NCI-H2029 treated with DMSO at 0.1 percent for 48 hours (cell line): ENCODE measurements around the gene LGALS3BP.
"Not testable (repeated sequence)": the region's sequence is repeated elsewhere in the genome, so short reads cannot be mapped to it uniquely, and the experiment has no call there.

Source experiments
- DNase-seq: peaks from one replicate; lab custom pipeline; 2025; lab: John Stamatoyannopoulos, UW

LGALS3BP gene

DNA sequence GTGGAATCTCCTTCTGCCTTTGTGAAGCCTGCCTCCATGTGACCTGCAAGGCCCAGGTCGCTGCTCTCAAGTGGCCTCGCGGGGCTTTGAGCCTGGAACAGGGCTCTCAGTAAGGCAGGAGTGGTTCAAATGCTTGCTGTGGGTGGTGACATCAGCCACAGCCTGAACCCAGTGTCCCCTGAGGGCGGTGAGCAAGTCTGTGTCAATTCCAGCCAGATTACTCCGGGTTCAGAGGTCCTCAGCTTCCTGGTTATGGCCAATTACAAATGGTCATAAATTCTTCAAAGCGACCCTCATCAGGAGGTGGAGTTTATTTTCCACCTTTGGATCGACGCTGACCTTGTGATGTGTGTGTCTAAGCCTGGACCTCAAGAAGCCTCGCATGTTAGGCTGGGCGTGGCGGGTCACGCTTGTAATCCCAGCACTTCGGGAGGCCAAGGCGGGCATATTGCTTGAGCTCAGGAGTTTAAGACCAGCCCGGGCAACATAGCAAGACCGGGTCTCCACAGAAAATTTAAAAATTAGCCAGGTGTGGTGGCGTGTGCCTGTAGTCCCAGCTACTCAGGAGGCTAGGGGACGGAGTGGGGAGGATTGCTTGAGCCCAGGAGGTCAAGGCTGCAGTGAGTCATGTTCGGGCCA is 17.3 kb downstream of the LGALS3BP start:
- no peak for DNase-seq

DNA sequence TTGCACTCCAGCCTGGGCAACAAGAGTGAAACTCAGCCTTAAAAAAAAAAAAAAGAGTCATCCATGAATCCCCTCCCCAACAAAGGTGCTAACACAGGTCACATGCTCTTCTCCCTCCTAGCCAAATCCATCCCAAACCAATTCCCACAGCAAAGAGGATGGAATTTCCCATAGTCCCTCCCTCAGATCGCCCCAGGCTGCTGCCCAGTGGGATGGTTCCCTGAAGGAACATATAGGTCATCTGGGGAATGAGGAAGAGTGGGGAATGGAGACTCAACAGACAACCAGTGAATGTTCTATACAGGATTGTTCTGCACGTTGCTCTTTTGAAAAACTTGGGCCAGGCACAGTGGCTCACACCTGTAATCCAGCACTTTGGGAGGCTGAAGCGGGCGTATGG is 18.2 kb downstream of the LGALS3BP start:
- no peak for DNase-seq

DNA sequence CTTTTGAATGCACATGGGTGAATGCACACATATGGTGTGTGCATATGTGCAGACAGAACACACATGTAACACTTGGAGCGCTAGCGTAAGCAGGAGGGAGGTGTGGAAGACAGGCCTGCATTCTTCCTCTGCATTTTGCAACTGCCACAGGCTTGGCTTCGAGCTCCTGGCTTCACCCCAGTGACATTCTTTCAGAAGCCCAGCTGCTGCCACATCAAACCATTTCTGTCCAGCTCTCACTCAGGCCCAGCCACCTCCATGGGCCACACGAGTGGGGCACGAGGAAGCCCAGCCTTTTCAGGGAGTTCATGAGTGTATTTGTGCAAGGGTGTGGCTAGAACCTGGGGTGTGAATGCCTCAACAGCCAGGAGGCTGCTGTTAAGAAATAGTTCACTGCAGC is 18.8 kb downstream of the LGALS3BP start:
- DNase-seq, result no peak

DNA sequence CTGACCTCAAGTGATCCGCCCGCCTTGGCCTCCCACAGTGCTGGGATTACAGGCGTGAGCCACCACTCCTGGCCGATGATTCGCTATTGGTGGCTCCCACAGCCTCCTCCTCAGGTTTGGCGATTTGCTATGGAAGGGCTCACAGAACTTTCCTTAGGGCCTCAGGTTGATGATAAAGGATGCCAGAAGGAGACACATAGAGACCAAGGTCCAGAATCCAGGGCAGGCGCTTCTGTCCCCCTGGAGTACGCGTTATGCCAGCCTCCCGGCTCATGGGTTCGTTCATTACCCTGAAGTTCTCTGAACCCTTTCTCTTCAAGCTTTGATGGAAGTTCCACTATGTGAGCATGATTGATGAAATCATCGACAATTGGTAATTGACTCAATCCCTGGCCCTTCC is 19.9 kb downstream of the LGALS3BP start:
- DNase-seq, result no peak

DNA sequence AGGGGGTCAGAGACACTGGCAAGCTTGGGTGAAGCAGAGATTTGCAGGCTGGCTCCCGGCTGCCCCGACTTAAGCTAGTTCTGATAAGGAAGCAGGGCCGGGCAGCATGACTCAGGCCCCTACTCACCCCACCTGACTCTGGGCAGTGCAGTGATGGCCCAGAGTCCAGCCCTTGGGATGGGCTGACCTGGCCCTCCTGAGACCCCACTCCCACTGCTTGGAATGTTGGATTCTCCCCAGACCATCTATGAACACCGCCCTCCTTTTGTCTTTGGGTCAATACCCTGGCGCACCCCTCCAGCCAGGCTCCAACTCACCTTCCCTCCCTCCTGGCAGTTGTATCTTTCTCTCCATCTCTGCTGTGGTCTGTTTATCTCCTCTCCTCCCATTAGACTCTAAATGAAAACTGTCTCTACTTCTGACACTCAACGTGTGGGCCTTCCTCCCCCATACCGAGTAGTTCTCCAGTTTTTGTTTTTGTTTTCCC is 21.0 kb downstream of the LGALS3BP start:
- no peak for DNase-seq

DNA sequence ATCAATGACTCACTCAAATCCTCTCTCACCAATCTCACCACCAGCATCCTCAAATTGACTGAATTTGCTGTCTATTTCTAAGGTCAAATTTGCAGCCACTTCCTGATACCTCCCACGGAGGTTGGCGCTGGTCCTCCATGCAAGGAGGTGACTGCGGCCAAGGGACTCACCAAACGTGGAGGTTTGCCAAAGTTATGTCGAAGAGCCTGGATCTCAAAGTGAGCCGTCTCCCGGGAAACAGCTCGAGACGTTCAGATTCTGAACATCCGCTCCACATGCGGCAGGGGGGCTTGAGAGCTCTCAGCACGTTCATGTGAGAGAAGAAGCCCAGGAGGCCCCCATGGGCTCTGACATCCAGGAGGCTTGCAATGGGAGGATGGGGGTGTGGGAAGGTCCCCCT is 22.6 kb downstream of the LGALS3BP start:
- no peak for DNase-seq

DNA sequence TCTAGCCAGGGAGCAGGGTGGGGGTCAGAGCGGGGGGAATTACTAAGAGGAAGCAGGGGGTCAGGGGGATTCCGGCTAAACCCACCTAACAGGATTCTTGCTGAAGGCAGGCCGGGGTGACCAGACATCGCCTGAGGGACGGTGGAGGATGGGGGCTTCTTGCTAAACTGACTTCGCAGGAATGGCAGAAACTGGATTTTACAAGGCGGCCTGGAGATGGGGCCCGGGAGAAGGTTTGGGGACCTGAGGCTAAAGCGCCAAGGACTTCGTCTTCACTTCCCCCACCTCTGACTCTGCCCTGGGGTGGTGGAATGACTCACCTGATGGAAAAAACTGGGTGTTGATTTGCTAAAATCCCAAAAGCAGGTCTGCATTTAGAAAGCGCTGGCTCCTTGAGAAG is 23.5 kb downstream of the LGALS3BP start:
- no peak for DNase-seq

DNA sequence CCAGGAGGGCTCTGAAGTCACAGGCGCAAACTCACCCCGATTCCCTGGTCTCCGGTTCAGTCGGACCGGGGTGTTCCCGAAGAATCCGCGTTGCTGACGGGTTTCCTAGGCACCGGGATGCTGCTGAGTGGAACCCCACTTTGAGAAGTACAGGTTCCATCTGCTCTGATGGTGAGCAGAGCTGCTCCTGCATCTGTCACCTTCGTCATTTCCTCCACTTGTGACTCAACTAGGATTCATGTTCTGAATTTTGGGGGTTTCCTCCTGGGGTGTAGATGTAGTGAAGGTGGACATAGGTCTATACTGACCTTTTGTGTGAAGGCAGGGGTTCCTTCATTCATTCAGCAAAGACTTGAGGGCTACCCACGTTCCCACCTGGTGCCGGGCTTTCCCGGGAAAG is 25.0 kb downstream of the LGALS3BP start:
- no peak for DNase-seq

DNA sequence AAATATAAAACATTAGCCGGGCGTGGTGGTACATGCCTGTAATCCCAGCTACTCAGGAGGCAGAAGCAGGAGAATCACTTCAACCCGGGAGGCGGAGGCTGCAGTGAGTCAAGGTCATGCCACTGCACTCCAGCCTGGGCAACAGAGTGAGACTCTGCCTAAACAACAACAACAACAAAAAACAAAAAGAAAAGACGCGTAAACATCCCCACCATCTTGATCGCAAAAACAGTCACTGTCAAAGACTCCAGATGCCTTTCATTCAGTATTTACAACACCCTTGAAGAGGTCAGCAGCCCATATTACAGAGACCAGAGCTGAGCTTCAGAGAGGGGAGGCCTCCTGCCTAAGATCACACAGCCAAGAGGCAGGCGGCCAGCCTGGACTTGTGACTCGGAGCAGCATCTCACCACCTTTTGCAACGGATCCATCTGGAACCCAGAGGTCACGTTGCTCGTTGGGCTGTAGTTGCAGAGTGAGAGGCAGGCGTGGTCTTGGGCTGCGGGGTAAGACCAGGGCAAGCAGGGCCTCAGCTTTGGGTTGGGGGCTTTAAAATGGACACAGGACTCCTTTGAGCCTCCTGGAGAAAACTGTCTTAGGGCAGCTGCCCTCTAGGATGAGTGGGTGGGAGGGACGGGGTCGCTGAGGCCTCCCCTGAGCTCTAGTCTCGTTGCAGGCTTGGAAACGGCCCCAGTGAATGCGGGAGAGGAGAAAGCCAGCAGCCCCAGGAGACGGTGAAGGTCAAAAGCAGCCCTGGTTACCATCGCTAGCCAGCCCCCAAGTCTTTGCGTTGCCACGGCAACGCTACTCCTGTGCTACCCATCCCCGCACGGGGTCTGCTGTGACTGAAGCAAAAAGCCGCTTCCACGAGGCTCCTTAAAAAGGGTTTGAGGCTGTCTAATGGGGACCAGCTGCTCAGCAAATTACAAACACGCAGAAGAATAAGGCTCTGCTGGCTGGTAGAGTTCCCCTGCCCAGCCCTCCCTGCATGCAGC is 26.1 kb downstream of the LGALS3BP start:
- no peak for DNase-seq

DNA sequence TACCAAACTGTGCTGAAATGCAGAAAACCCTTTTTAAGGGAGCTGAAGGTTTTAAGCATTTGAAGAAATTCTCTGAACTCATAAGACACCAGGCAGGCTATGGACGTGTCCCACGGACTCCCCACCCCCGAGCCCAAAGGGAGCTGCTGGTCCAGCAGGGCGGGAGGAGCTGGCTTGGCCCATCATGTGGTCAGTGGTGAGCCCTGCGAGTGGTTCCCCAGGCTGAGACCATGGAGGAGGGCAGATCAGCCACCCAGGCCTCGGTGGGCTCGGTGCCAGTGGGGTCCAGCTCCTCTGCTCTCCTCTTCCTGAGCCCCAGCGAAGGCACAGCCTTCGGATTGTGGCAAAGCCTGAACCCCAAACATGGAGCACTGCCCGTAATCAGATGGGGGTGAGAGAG is 27.0 kb downstream of the LGALS3BP start:
- no peak for DNase-seq

DNA sequence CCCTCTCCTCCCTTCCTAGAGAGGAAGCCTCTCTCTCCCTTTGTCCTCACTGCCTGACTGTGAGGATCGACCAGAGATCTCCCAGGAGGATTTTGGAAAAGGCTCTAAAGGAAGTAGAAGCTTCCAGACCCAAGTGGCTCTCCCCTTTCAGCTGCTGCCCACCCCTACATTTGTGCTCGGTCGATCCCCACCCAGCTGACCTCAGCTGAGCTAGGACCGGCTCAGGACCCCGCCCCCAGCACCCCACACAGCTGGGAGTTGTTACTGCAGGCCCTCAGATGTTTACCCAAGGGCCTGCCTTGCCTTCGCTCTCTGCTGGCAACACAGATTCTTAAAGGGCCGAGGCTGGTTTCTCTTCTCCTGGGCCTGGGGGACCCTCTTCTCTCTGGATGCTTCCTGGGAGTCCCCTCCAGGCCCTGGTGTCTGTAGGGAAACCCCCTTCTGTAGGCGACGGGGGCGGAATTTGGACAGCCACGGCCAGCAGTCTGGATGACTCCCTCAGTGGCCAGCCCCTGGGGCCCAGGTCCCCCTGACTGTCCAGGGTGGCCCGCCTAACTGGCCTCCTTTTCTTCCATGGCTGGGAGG is 27.7 kb downstream of the LGALS3BP start:
- no peak for DNase-seq

DNA sequence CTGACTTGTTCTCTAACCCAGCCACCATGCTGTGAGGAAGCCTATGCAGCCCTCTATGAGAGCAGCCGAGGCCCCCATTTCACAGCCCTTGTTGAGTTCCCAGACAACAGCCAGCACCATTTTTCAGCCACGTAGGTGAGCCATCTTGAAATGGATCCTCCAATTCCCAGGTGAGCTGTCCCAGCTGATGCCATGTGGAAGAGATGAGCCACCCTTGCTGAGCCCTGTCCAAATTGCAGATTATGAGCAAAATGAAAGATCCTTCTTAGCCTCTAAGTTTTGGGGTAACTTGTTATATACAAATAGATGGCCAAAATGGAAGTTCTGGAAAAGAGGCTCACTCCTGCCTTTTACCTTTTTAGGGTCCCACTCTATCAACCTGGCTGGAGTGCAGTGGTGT is 28.9 kb downstream of the LGALS3BP start:
- DNase-seq, result no peak

DNA sequence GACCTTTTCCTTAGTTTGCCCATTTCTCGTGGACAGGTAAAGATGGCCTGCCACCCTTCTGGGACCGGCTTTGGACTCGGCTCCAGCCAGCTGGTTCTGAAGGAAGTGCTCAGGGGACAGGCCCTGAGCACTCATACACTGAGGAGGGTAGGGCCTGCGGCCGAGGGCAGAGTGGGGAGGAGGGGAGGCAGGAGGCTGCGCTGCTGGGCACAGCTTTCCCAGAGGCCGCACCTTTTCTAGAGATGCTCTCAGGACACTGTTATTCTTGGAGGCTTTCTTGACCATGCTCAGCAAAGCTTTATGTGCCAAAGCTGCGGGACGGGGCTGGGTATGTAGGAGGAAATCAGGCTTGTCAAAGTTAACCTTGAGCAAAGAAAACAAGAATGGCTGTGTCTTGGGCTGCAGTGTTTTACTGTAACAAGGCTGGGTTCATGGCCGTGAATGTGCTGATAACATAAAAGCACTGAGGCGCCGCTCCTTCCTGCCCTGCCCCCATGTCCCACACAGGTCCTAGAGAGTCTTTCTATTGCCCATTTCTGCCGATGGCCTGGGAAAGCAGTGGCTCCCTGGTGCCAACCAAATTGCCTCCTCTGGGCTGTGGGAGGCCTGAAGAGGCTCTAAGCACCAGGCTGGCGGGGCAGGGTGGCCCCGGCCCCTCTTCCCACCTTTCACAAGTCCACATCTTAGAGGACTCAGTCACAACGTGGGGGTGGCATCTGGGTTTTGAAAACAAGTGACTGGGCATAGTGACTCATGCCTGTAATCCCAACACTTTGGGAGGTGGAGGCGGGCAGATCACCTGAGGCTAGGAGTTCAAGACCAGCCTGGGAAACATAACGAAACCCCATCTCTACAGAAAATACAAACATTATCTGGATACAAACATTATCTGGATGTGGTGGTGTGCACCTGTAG is 32.2 kb downstream of the LGALS3BP start:
- no peak for DNase-seq

DNA sequence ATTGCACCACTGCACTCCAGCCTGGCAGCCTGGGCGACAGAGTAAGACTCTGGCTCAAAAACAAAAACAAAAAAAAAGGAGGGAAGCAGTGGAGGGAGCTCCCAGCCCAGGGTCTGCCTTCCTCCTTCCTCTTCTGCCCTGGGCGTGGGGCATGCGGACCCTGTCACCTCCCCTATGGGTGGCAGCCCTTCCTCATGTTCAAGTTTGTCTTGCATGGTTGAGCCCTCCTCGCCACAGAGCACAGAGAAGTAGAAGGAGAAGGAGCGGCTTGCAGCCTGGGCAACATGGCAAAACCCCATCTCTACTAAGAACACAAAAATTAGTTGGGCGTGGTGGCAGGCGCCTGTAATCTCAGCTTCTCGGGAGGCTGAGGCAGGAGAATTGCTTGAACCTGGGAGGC is 33.1 kb downstream of the LGALS3BP start:
- DNase-seq, result no peak

DNA sequence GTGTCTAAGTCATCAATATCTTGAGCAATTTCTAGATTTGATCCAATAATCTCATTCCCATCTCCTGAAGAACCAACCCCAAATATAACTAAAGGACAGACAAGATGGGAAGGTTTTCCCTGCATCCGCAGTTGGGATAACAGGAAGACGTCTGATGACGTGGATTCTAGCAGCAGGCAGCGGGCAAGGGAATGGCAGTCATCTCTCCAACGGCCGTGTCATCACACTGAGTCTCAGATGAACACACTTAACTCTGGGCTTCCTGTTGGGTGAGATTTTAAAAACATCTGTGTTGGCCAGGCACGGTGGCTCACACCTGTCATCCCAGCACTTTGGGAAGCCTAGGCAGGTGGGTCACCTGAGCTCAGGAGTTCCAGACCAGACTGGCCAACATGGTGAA is 33.6 kb downstream of the LGALS3BP start:
- DNase-seq, result no peak

DNA sequence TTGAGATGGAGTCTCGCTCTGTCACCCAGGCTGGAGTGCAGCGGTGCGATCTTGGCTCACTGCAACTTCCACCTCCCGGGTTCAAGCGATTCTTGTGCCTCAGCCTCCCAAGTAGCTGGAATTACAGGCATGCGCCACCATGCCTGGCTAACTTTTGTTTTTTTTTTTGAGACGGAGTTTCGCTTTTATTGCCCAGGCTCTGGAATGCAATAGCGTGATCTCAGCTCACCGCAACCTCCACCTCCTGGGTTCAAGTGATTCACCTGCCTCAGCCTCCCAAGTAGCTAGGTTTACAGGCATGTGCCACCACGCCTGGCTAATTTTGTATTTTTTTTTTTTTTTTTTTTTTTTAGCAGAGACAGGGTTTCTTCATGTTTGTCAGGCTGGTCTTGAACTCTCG is 34.3 kb downstream of the LGALS3BP start:
- DNase-seq, result not testable (repeated sequence)

DNA sequence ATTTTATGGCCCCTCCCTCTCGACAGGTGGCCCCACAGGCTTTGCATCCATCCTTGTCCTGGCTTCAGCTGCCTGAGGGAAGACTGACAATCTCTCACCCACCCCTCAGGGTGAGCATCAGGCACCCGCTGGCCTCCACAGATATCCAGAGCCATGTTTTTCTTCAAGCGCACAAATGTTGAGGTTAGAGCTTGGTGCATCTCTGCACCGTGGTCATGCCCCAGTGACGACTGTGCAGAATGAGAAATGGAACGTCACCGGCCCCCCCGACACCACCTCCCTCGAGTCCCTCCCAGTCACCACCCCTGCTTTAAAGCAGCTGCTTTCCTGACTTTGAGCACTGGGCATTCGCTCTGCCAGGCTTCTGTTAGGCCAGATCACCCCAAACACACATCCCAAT is 34.8 kb downstream of the LGALS3BP start:
- DNase-seq, result no peak

DNA sequence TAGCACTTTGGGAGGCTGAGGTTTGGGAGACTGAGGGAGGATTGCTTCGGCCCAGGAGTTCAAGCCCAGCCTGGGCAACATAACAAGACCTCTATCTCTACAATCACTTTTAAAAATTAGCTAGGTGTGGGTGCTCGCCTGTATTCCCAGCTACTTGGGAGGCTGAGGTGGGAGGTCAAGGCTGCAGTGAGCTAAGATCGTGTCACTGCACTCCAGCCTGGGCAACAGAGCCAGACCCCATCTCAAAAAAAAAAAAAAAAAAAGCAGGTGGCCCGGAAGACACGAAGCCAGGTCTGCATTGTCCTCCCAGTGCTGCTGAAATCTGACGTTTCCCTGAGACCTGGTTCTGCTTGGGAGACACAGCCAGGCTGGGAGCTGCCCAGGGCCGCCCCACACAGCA is 35.7 kb downstream of the LGALS3BP start:
- no peak for DNase-seq

DNA sequence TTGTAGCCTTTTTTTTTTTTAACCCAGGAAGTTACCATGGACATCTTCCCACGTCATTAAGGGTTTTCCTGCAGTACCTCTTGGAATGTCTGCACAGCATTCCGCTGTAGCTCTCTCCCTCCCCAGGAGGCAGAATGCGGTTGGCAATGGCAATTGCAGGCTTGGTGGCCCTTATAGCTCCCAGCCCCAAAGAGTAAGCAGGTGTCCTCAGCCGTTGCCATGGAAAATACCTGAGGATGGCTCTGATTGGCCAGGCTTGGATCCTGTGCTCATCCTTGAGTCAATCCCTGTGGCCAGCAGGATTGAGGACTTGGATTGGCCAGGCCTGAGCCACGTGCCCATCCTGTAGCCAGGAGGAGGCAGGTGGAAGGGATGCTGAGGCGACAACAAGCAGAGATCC is 39.0 kb downstream of the LGALS3BP start:
- no peak for DNase-seq

DNA sequence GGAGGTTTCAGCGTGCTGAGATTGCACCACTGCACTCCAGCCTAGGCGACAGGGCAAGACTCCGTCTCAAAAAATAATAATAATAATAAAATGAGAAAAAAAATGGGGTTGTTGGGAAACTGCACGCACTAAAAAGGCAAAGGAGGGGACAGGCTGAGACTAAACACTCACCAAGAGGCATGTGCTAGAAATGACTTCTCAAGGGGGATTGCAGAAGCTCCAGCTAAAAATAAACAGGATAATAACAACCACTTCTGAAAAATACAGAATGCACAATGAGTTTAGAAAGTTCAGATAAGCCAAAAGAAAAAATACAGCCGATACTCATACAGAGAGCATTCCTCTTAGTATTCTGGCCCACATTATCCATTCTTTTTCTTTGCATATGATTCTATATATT is 39.5 kb downstream of the LGALS3BP start:
- DNase-seq, result no peak

DNA sequence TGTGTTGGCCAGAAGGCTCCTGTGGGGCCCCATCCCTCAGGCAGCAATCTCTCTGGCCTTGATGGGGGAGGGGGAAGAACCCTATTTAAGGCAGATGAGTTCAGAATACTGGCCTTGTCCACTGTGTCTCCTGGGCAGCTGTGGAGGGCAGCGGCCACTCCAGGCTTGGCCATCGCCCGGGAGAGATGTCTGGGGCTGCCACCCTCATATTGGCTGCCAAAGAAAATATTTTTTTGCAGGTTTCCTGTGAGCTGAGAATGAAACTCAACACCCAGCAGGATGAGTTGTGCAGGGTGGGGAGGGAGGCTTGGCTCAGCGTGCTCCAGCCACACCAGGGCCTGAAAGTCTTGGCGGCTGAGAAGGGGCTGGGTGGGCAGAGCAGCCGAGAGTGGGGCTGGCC is 40.1 kb downstream of the LGALS3BP start:
- DNase-seq, result no peak

DNA sequence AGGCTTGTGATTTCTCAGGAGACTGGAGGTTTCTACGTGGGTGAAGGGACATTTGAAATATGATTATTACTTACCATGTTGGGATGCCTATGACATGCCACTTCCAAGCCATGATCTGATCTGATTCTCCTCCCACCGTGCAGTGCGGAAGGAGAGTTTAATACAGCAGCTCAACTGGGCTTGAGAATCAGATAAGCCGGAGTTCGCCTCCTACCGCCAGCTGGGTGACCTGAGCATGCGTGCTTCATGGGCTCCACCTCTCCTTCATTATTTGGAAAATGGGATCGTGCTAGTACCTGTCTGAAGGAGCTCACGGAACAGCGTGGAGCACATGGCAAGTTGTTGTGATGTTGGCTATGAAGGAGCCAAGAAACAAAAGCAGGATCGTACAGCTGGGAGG is 42.2 kb downstream of the LGALS3BP start:
- DNase-seq, result no peak
